Activated CD4-positive, alpha-beta T cell treated with anti-CD3 and anti-CD28 coated beads, Interleukin-2, amount 10 ng/mL, durations not matched to agents 7 days and 5 days (primary cell): ENCODE data around the gene FBN2. TPM values are rescaled to one million over a fixed set of nuclear protein-coding genes. Genes with fewer than 3 reads are reported as not detected.

Experiments
- CTCF ChIA-PET: fragments of 350-600 bp; sonication (Branson Sonifier 250); formaldehyde crosslinking; loops from one replicate; lab custom pipeline; 2021; ENCODE audit warnings: antibody characterized with exemption; lab: Charles Lee
- POLR2A ChIA-PET: fragments of 350-600 bp; sonication (Branson Sonifier 250); formaldehyde crosslinking; loops from one replicate; lab custom pipeline; 2021; ENCODE audit warnings: antibody characterized with exemption; lab: Charles Lee
- DNase-seq: peaks from one replicate; pipeline ENCODE4 v3.0.0-alpha.2; 2020
- H3K27ac Mint-ChIP-seq: one replicate; pipeline ENCODE4 v1.8.0; 2021; ENCODE audit warnings: mild to moderate bottlenecking, moderate library complexity, mixed read lengths
- H3K27me3 Mint-ChIP-seq: one replicate; pipeline ENCODE4 v1.8.0; 2021; ENCODE audit warnings: mixed read lengths
- H3K36me3 Mint-ChIP-seq: one replicate; pipeline ENCODE4 v1.8.0; 2021; ENCODE audit warnings: low read depth, mixed read lengths
- H3K4me1 Mint-ChIP-seq: one replicate; pipeline ENCODE4 v1.8.0; 2021; ENCODE audit warnings: mixed read lengths
- H3K4me3 Mint-ChIP-seq: one replicate; pipeline ENCODE4 v1.8.0; 2021; ENCODE audit warnings: mild to moderate bottlenecking, moderate library complexity, mixed read lengths
- H3K9me3 Mint-ChIP-seq: one replicate; pipeline ENCODE4 v1.8.0; 2021; ENCODE audit warnings: mixed read lengths
- total RNA-seq, 2 experiments: library from RNA; stranded (reverse); gene quantifications; one replicate each; pipeline ENCODE4 v1.2.3, GENCODE V29; 2021

Gene FBN2
- total RNA-seq, 2 experiments from 2014 or later = not detected

GRCh38 chr5:128483738-128484137 lies 54.3 kb downstream of the FBN2 start:
- H3K9me3 Mint-ChIP-seq = no peaks in the 10 kb centered on the region
- H3K4me1 Mint-ChIP-seq = no peaks in the 10 kb centered on the region
- H3K27me3 Mint-ChIP-seq = no peaks in the 10 kb centered on the region
- ChIA-PET CTCF (interaction anchor here (0.7 kb wide), 1 partner anchor 35 kb away, joined by 3 read pairs; no protein-coding TSS in a partner anchor), POLR2A (no interaction called here)
- H3K27ac Mint-ChIP-seq = no peak overlapping the region
- H3K4me3 Mint-ChIP-seq = no peak overlapping the region
- DNase-seq = no peak
- H3K36me3 Mint-ChIP-seq = no peaks in the 10 kb centered on the region

- Mint-ChIP-seq H3K4me1 (no peaks in the 10 kb centered on the region), H3K9me3 (no peaks in the 10 kb centered on the region), H3K27ac (no peak overlapping the region), H3K36me3 (no peaks in the 10 kb centered on the region), H3K27me3 (no peaks in the 10 kb centered on the region), H3K4me3 (no peak overlapping the region)
- CTCF ChIA-PET = no interaction called here
- POLR2A ChIA-PET = no interaction called here
- DNase-seq = no peak
Measured at GRCh38 chr5:128480906-128481633, 57.0 kb downstream of the FBN2 start.

GRCh38 chr5:128480158-128480557 lies 57.9 kb downstream of the FBN2 start:
- Mint-ChIP-seq H3K9me3 (no peaks in the 10 kb centered on the region), H3K27ac (no peak overlapping the region), H3K4me3 (no peak overlapping the region), H3K27me3 (no peaks in the 10 kb centered on the region), H3K36me3 (no peaks in the 10 kb centered on the region), H3K4me1 (no peaks in the 10 kb centered on the region)
- no peak for DNase-seq
- ChIA-PET CTCF (no interaction called here), POLR2A (no interaction called here)

- CTCF ChIA-PET = no interaction called here
- Mint-ChIP-seq H3K27ac (no peak overlapping the region), H3K4me1 (no peaks in the 10 kb centered on the region), H3K27me3 (no peaks in the 10 kb centered on the region), H3K36me3 (no peaks in the 10 kb centered on the region), H3K9me3 (no peaks in the 10 kb centered on the region), H3K4me3 (no peak overlapping the region)
- POLR2A ChIA-PET = no interaction called here
- no peak for DNase-seq
Measured at GRCh38 chr5:128478386-128479368, 59.4 kb downstream of the FBN2 start.

GRCh38 chr5:128477944-128478343 lies 60.1 kb downstream of the FBN2 start:
- no peaks in the 10 kb centered on the region for H3K9me3 Mint-ChIP-seq
- no peak overlapping the region for H3K27ac Mint-ChIP-seq
- POLR2A ChIA-PET = no interaction called here
- CTCF ChIA-PET = no interaction called here
- no peaks in the 10 kb centered on the region for H3K27me3 Mint-ChIP-seq
- no peak for DNase-seq
- H3K36me3 Mint-ChIP-seq = no peaks in the 10 kb centered on the region
- H3K4me3 Mint-ChIP-seq = no peak overlapping the region
- H3K4me1 Mint-ChIP-seq = no peaks in the 10 kb centered on the region

GRCh38 chr5:128475693-128476092 lies 62.4 kb downstream of the FBN2 start:
- ChIA-PET POLR2A (no interaction called here), CTCF (no interaction called here)
- no peak for DNase-seq
- Mint-ChIP-seq H3K4me1 (no peaks in the 10 kb centered on the region), H3K27me3 (no peaks in the 10 kb centered on the region), H3K27ac (no peak overlapping the region), H3K36me3 (no peaks in the 10 kb centered on the region), H3K9me3 (no peaks in the 10 kb centered on the region), H3K4me3 (no peak overlapping the region)

GRCh38 chr5:128472919-128473318 lies 65.1 kb downstream of the FBN2 start:
- CTCF ChIA-PET = no interaction called here
- no peaks in the 10 kb centered on the region for H3K9me3 Mint-ChIP-seq
- no peaks in the 10 kb centered on the region for H3K36me3 Mint-ChIP-seq

GRCh38 chr5:128472036-128472435 lies 66.0 kb downstream of the FBN2 start:
- ChIA-PET CTCF (no interaction called here), POLR2A (no interaction called here)
- no peak overlapping the region for H3K27ac Mint-ChIP-seq
- no peaks in the 10 kb centered on the region for H3K9me3 Mint-ChIP-seq
- H3K27me3 Mint-ChIP-seq = no peaks in the 10 kb centered on the region
- H3K36me3 Mint-ChIP-seq = no peaks in the 10 kb centered on the region
- DNase-seq = no peak
- no peak overlapping the region for H3K4me3 Mint-ChIP-seq
- H3K4me1 Mint-ChIP-seq = no peaks in the 10 kb centered on the region

More at GRCh38 chr5:128472919-128473318, 65.1 kb downstream of the FBN2 start:
- Mint-ChIP-seq H3K4me1 (no peaks in the 10 kb centered on the region), H3K27ac (no peak overlapping the region), H3K4me3 (no peak overlapping the region), H3K27me3 (no peaks in the 10 kb centered on the region)
- POLR2A ChIA-PET = no interaction called here
- no peak for DNase-seq

- CTCF ChIA-PET = no interaction called here
- Mint-ChIP-seq H3K36me3 (no peaks in the 10 kb centered on the region), H3K9me3 (no peaks in the 10 kb centered on the region)
Measured at GRCh38 chr5:128470663-128471062, 67.4 kb downstream of the FBN2 start.

GRCh38 chr5:128469912-128470311 lies 68.1 kb downstream of the FBN2 start:
- no peaks in the 10 kb centered on the region for H3K36me3 Mint-ChIP-seq
- no peaks in the 10 kb centered on the region for H3K27me3 Mint-ChIP-seq
- H3K4me3 Mint-ChIP-seq = no peak overlapping the region
- H3K4me1 Mint-ChIP-seq = no peaks in the 10 kb centered on the region
- no peak for DNase-seq
- H3K9me3 Mint-ChIP-seq = no peaks in the 10 kb centered on the region
- H3K27ac Mint-ChIP-seq = no peak overlapping the region
- POLR2A ChIA-PET = no interaction called here
- CTCF ChIA-PET = interaction anchor here (0.6 kb wide), 1 partner anchor 149 kb away, joined by 3 read pairs; no protein-coding TSS in a partner anchor

More at GRCh38 chr5:128470663-128471062, 67.4 kb downstream of the FBN2 start:
- Mint-ChIP-seq H3K27ac (no peak overlapping the region), H3K4me1 (no peaks in the 10 kb centered on the region), H3K27me3 (no peaks in the 10 kb centered on the region), H3K4me3 (no peak overlapping the region)
- POLR2A ChIA-PET = no interaction called here
- no peak for DNase-seq

- DNase-seq = no peak
- no peaks in the 10 kb centered on the region for H3K9me3 Mint-ChIP-seq
- no peaks in the 10 kb centered on the region for H3K27me3 Mint-ChIP-seq
- H3K4me1 Mint-ChIP-seq = no peaks in the 10 kb centered on the region
- POLR2A ChIA-PET = no interaction called here
- CTCF ChIA-PET = no interaction called here
- H3K4me3 Mint-ChIP-seq = no peak overlapping the region
- H3K27ac Mint-ChIP-seq = no peak overlapping the region
- H3K36me3 Mint-ChIP-seq = no peaks in the 10 kb centered on the region
Measured at GRCh38 chr5:128466980-128467379, 71.1 kb downstream of the FBN2 start.

GRCh38 chr5:128466554-128466953 lies 71.5 kb downstream of the FBN2 start:
- Mint-ChIP-seq H3K27ac (no peak overlapping the region), H3K4me1 (no peaks in the 10 kb centered on the region), H3K27me3 (no peaks in the 10 kb centered on the region), H3K4me3 (no peak overlapping the region), H3K36me3 (no peaks in the 10 kb centered on the region), H3K9me3 (no peaks in the 10 kb centered on the region)
- POLR2A ChIA-PET = no interaction called here
- no peak for DNase-seq
- CTCF ChIA-PET = no interaction called here

- Mint-ChIP-seq H3K4me3 (no peak overlapping the region), H3K27ac (no peak overlapping the region), H3K27me3 (no peaks in the 10 kb centered on the region), H3K4me1 (no peaks in the 10 kb centered on the region), H3K9me3 (no peaks in the 10 kb centered on the region), H3K36me3 (no peaks in the 10 kb centered on the region)
- POLR2A ChIA-PET = no interaction called here
- CTCF ChIA-PET = no interaction called here
- DNase-seq = no peak
Measured at GRCh38 chr5:128464596-128464995, 73.4 kb downstream of the FBN2 start.
